Epidermal melanocyte (primary cell): ENCODE results near the gene KRTAP6-3.

Experiments used
- DNase-seq: peaks from one replicate; pipeline ENCODE4 v3.0.0; 2011; ENCODE audit warnings: low spot score; ENCODE audit not compliant: insufficient read length

Gene KRTAP6-3, protein sequence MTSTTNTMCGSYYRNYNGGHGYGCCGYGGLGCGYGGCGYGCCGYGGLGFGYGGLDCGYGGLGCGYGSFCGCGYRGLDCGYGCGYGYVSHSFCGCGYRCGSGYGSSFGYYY

DNA sequence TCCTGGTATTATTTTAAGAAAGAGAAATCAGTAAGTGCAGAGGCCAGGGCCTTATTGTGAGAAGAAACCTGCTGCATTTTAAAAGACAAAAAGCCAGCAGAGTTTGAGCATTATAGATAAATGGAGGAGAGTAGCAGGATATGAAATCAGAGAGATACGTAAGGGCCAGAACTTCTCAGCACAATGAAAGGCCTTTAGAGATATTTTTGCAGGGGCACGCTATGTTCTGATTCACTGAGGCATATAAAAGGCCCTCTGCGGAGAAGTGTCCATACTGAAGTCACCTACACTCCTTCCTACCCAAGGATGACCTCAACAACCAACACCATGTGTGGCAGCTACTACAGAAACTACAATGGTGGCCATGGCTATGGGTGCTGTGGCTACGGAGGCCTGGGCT, at the start of gene KRTAP6-3:
TSS of gene KRTAP6-3 (plus strand) at position 301 of the 400 bp plus-strand sequence. CDS start at position 307, 6 bp downstream.
- no peak for DNase-seq

DNA sequence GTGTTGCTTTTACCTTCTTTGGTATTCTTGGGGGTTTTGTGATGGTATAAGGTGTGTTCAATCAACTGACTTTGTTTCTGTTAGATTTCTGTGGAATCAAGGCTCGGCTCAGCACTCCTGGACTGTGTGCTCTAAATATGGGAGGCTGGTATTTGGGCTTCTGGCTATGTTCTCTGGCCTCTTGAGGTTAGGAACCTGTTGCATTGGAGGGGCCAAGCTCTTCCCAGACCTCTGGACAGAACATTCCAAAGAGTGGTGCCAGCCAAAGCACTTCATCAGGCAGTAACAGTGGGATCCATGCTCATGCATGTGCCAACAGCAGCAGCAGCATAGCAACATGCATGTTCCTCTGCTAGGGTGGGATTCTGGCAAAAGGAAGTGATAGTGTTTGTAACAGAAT, 39.5 kb upstream of the KRTAP6-3 start:
- no peak for DNase-seq

DNA sequence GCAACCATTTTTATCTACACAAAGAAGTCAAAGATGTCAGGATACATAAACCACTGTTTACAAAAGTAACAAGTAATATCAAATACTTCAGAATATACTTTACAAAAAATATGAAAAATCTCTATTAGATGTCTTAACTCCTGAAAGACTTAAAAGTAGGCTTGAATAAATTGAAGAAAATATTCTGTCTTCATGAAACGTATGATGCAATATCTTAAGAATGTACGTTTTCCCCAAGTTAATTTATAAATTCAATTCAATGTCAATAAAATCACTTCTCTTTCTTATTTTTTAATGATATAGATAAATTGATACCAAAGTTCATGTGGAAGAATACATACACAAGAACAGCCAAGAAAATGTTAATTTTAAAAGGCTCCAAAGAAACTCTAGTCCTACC, 37.1 kb upstream of the KRTAP6-3 start:
- no peak for DNase-seq

DNA sequence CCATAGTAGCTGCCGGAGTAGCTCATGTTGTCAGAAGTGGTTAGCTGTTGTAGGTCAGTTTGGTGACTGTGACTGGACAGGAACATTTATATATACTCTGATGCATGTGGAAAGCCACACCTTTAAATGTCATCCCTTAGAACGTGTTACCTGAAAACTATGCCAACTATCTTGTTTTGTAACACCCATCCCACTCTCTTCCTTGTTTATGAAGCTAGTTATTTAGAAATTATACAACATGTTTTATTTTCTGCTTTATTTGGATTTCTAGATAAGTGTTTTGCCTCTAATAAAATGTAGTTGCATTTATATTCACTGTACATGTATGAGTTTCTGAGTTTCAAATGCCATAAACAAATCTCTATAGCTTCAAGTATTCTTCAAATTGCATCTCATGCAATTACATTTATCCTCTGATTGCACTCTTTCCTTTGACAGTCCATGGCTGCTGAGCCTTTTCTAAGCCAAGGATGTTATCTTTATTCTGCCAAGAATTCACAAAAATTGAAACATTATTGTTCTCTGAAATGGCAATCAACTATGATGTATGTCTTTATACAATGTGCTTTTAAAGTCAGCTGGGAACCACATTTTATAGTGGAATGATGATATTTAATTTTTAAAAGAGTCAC, 30.9 kb upstream of the KRTAP6-3 start, which contains the start of gene KRTAP19-7:
TSS of gene KRTAP19-7 (minus strand) at position 51 of the 632 bp plus-strand sequence. CDS start at position 26, 25 bp downstream.
- DNase-seq: no peak

DNA sequence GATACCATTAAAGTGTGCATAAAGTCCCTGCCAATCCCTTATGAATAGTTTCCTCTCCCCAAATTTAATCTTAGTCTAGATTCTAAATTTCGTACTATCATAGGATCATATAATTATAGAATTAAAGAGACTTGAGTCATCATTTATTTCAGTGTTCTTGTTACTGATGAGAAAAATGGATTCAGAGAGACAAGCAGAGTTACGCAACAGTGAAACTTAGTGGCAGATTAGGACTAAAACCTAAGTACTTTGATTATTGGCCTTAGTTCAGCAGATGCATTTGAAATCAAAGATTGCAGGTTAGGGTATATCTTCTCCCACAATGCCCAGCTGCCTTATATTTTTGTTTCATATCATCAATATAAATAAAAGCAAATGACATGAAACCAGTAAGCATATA, 30.3 kb upstream of the KRTAP6-3 start:
- no peak for DNase-seq

DNA sequence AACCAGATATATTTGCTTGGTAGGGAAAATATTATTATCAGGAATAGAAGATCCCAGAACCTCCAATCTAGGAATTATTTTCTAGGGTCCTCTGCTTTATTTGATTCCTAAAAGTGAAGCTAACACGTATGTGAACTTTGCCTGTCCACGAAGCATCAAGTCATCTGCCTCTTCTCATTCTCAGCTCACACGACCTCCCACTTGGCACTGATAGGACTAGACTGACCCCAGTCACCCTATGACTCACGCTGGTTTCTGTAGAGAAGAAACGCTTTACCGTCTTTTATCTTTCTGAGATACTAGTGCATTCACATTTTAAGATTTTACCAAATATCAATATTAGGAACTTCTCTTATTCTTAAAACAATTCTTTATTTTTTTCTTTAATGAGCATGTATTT, 29.2 kb upstream of the KRTAP6-3 start:
- DNase-seq: no peak

DNA sequence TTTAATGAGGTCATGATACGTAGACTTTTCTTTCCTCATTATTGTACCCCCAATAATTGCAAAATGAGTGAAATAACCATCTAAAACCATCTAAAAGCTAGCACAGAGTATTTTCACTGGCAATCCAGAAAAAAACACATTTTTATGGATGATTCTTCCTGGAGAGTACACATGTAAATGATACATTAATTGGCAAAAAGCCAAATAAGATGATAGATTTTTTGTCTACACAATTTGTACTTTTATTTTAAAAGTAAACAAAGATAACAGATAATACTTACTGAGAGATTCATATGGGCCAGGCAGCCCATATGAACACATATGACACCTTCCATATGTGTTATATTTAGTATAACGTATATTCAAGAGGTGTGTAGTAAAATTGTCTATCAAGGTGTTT, 28.6 kb upstream of the KRTAP6-3 start:
- no peak for DNase-seq

DNA sequence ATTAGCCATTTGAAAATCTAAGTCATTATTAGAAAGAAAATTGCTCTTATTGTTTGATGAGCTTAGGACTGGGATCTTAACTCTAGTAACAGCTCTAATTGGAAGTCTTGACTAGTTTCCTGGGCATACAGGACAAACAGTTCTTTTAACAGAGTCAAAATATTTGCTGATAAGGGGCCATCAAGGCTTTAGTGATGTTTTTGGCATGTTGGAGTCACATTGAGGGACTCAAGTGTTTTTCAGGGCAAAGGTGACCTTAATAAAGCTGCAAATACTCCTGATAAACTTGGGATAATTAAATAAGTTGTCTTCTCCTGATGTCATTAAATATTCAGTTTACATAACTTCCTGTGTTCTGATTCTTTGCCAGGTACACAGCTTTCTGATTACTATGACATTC, 24.6 kb upstream of the KRTAP6-3 start:
- DNase-seq: no peak

DNA sequence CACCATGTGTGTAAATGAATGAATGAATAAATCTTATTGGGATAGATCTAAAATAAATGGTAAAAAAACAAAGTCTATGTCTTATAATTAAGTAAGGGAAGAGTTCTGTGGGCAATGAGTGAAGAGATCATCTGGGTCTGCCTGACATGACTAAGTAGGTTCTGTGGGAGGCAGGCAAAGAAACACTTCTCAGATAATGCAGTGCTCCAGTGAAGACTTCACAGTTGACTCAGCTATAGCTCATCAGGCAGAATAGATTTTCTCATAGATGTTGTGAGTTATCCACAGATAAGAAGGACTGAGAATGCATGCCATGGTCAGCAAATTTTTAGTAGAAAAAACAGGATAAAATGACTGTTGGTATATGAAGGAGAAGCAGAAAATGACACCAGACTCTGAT, 14.5 kb upstream of the KRTAP6-3 start:
- no peak for DNase-seq

DNA sequence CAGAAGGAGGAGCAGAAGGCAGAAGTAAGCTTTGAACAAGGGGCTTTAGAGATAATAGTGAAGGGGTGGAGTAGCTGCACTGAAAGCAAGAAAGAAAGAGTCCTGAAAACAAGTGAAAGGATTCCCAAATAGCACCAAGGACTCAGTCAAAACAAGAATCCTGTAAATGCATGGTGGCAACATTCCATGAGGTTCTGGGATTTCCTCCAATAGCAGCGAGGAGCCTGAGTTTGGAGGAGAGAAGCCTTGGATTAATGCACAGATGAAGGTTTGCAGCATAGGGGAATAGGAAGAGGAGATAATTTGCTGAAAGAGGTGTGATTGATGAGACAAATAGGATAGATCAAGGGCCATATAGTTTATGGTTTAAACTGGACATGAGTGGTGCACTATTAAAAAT, 12.9 kb upstream of the KRTAP6-3 start:
- no peak for DNase-seq

DNA sequence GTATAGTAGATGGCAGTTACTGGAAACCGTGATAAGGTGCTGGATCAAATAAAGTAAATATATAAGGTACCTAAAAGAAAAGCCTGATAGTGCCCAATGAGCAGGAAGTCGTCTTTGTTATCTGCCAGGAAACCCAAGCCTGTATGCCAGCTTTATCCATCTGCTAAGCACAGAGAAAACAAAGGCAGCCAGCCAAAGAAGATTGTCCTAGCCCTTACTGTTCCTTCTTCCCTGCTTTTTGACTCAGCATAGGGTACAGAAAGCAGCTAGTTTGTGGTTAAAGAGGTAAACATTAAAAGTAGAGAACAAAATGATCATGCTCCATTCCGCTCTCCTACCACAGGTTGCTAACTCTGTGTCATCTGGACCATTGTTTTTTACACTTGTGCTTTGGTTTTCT, 12.1 kb upstream of the KRTAP6-3 start:
- no peak for DNase-seq

DNA sequence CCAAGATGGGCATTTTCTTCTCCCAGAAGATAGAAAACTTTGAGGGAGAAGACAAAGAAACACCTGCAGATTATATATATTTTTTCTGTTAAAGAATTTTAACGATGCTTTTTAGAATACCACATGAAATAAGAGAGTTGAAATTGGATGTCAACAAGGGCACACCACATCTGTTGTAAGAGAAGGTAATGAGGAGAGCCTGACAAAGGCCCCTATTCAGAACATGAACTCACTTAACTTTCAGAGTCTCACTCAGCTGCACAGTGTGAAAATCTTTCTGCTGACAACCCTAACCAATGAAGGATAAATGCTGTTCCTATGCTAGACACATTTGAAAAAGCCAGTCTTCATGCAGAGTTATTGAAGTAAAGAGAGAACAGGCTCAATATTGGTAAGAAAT, 9.4 kb upstream of the KRTAP6-3 start:
- no peak for DNase-seq

DNA sequence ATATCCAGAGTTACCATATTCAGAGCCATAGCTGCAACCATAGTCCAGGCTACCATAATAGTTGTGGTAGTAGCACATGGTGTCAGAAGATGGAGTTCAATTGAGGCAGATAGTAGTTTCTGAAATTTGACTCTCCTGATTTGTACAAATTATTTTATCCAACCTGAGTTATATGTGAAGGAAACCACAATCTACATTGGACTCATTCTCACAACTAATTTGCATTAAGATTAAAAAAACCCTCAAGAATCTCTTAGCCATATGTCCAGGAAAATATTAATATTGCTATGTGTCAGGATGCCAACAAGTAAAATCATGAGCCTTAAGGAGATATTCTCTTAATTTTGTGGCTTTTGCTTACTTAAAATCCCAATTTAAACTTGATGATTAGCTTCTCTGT, 1.9 kb upstream of the KRTAP6-3 start, which contains the start of gene KRTAP22-2:
TSS of gene KRTAP22-2 (minus strand) at position 101 of the 400 bp plus-strand sequence.
- no peak for DNase-seq

DNA sequence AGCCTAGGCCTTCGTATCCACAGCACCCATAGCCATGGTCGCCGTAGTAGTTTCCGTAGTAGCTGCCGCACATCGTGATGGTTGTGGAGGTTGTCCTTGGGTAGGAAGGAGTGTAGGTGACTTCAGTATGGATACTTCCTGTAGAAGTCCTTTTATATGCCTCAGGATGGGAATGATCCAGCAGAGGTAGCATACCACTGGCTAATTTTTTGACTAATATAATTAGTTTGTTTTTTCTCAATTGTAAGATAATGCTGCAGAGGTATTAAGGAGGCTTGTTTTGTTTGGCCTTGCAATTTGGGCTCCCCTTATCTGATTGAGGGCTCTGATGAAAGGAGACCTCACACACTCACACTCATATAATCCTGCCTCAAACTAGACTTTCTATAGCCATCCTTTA, 6.6 kb downstream of the KRTAP6-3 start, which contains the start of gene KRTAP6-2:
TSS of gene KRTAP6-2 (minus strand) at position 101 of the 400 bp plus-strand sequence. CDS start at position 73, 28 bp downstream.
- DNase-seq: no peak

DNA sequence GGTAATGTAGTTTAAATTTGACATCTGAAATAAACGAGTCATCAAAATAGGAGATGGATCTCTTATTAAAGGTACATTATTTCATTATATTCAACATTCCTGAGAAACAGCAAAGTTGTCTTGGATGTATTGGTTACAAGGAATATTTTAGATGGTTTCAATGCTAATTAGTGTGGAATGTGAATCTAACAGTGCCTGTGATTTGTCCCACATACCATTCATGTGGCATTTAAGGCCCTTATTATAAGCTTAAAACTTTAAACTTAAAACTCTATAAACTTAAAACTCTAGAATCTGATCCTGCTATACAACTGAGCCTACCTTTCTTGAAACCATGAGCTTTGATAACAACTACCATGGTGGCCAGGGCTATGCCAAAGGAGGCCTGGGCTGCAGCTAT, 8.5 kb downstream of the KRTAP6-3 start, which contains the start of gene KRTAP22-1:
TSS of gene KRTAP22-1 (plus strand) at position 301 of the 400 bp plus-strand sequence.
- DNase-seq: no peak

DNA sequence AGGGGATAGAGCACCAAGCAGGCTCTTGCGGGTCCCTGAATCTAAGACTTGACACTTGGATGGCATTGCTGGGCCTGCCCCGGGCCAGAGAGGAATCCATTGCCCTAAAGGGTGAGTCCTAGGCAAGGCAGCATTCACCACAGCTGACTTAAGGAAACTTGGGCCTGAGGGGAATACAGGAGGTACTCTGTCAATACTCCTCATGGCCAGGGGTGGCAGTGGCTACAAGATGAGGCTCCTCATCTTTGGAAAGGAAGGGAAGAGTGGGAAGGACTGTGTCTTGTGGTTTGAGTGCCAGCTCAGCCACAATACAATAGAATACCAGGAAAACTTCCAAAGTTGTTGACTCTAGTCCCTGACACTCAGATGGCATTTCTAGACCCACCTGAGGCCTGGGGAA, 13.7 kb downstream of the KRTAP6-3 start:
- no peak for DNase-seq

DNA sequence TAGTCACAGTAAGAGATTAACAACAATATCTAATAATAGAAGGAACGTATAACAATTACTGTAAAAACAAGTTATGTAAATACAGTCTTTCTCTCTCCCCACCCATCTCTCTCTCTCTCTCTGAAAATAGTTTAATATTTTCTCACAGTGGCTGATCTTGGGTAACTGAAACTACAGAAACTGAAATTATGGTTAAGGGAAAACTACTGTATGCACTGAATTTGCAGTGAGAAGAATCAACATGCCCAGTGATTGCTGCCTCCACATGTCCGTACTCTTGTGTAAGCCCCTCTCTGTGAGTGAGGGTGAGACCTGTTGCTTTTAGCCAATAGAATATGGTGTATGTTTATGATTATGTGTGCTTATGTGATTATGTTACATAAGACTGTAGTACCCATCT, 19.9 kb downstream of the KRTAP6-3 start:
- no peak for DNase-seq

DNA sequence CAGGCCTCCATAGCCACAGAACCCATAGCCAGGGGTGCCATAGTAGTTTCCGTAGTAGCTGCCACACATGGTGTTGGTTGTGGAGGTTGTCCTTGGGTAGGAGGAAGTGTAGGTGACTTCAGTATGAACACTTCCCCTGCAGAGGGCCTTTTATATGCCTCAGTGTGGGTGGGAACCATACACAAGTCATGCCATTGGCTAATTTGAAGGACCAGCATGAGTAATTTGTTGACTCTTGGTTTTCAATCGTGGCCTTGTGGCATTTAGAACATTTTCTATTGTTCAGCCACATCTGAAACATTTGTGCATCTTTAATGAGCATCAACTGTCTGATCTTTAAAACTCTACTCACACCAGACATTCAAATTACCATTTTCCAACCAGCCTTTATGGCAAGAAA, 21.6 kb downstream of the KRTAP6-3 start, which contains the start of gene KRTAP6-1:
TSS of gene KRTAP6-1 (minus strand) at position 95 of the 400 bp plus-strand sequence. CDS start at position 69, 26 bp downstream.
- DNase-seq: no peak

DNA sequence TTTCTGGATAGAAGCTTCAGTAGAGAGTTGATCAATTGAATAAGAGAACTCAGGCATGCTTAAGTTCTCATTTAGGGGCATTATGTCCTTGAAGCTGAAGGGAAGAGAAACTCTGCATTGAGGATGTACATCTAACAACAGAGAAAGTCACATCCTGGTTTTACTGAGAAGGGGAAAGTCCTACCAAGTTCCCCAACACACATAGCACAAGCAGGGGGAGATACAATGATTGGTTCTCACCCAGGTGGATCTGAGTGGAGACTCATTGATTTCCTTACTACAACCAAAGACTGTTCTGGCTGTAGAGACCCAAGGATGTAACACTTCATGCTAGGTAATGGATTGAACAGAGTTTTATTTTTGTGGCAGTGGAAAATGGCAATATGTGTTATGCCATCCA, 23.0 kb downstream of the KRTAP6-3 start:
- DNase-seq: no peak

DNA sequence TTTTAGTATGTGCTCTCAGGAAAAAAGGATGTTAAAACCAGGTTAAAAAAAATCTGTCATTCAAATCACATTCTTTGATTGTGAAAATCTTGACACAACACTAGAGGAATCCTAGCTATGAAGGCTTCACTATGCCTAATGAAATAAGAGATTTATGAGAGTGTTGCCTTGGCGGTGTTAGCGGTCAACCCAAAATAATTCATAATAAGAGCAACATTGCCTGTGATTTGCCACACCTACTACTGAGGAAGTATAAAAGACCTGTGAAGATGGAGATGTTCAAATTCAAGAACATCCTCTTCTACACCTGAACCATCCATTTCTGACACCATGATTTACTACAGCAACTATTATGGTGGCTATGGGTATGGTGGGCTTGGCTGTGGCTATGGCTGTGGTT, 23.9 kb downstream of the KRTAP6-3 start, which contains the start of gene KRTAP20-1:
TSS of gene KRTAP20-1 (plus strand) at position 301 of the 400 bp plus-strand sequence. CDS start at position 331, 30 bp downstream.
- DNase-seq: no peak

DNA sequence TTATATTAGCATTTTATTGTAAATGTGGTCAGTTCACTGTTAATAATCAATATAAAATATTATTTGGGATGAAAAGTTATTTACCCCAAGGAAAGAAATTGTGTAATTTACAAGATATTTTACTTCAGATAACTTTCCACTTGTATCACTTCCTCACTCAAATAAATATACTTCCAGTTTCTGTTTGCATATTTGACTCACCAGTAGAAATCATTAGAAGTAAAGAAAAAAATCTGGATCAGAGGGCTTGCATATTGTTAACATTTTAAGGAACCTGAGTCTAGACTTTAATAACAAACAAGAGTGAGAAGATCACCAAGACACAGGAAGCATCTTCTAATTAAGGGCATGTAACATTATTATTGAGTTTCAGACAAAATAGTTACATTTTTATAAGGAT, 27.8 kb downstream of the KRTAP6-3 start:
- DNase-seq: no peak

DNA sequence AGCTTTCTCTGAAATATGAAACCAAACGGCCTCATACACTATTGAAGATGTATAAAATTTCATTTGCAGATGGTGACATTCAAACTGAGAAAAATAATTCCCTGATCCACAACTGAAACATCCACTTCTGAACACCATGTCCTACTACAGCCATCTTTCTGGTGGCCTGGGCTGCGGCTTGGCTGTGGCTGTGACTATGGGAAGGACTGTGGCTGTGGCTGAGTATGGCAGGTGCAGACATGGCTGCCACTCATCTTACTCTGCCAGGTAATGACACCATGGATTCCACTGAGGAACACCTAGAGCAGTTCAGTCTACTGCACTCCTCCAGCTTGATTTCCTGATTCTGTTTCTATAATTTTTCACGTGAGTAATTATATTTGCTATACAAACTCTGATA, 28.3 kb downstream of the KRTAP6-3 start, which contains the start of gene KRTAP20-4:
TSS of gene KRTAP20-4 (plus strand) at position 106 of the 400 bp plus-strand sequence.
- no peak for DNase-seq

DNA sequence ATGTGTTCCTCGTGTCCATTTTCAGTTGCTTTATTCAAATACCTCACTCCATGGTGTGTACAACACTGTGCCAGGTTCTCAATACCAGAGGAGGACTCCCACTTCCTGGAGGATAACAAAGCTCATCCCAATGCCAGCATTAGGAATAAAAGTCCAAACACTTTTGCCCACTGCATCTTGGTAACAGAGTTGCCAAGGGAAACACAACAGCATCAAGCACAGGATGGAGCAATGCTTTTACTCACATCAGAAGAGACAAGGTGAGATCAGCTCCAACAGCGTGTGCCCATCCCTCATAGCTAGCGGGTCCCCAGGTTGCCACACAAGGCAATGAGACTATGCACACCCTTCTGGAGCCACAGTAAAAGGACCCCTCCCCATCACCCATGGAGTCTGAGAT, 31.1 kb downstream of the KRTAP6-3 start:
- DNase-seq: no peak
